ENCODE data around the gene MIA.
A peak's percentile ranks its signal among the peaks of the same experiment; 100 is the strongest.

MIA gene

DNA sequence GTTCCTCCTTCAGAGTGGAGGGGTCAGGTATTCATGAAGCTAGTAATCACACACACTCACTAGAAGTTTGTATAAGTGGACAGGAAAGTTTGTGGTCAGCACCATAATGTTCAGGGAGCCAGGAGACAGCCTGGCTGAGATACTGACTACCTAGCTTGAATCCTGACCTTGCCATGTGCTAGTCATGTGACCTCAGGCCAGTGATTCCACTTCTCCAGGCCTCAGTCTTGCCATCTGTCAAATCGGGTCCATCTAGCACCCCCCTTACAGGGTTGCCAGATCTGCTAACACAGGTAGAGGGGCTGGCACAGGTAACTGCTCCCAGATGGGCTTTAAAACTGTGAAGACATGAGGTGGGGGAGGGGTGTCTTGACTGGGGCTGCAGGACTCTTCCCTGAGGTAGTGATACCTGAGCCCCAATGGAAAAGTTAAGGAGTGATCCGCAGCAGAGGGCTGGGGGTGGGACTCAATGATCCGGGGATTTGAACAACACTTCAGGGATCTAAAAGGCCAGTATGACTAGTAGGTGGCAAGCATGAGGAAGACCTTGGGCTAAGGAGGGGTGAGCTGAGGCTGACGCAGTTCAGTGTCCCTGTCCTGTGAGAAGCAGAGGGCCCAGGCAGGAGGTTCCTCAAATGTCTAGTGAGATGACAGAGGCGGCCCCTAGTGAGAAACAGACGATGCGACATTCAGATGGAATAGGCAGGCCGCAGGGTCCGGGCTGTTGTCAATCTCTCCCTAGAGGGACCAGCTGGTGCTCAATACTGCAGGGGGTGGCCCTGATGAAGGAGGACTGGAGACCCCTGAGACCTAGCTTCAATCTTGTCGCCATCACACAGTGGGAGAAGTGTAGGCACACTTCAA, 33.6 kb upstream of the MIA start:
- Histone ChIP-seq H3K36me3 (ENCODE audit: insufficient read depth, low read depth, low read length) (peaks cover 20% of the 10 kb centered on the region), H3K4me3 (ENCODE audit: low read length) (no peak overlapping the region), H3K27me3 (ENCODE audit: insufficient read depth, low read length) (no peaks in the 10 kb centered on the region), H3K27ac (ENCODE audit: low read length) (no peak overlapping the region), H3K9me3 (ENCODE audit: insufficient read depth, low read depth, low read length) (no peaks in the 10 kb centered on the region), H3K4me1 (ENCODE audit: insufficient read depth, low read length) (no peaks in the 10 kb centered on the region), H3K9ac (ENCODE audit: low read depth, low read length) (no peak overlapping the region; the same call in 1 of the 2 replicates)

DNA sequence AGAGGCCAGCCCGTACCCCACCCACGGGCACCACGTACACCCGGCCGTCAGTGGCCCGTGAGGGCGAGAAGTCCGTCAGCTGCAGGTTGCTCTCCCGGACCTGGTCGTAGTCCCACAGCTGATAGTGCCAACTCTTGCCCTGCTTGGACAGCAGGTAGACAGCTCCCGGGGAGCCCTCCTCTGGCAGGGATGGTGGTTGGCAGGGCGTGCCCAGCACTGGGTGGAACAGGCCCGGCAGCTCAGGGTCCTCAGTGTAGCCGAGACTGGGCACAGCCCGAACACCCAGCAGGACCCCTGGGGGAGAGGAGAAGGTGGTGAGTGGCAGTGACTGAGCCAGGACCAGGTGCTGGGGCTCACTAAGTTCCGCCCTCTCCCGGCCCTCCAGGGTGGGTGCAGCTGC, 32.8 kb upstream of the MIA start:
- Histone ChIP-seq H3K27me3 (ENCODE audit: insufficient read depth, low read length) (no peaks in the 10 kb centered on the region), H3K27ac (ENCODE audit: low read length) (no peak overlapping the region), H3K4me1 (ENCODE audit: insufficient read depth, low read length) (no peaks in the 10 kb centered on the region), H3K9ac (ENCODE audit: low read depth, low read length) (no peak overlapping the region), H3K36me3 (ENCODE audit: insufficient read depth, low read depth, low read length) (peaks cover 13% of the 10 kb centered on the region), H3K9me3 (ENCODE audit: insufficient read depth, low read depth, low read length) (no peaks in the 10 kb centered on the region), H3K4me3 (ENCODE audit: low read length) (no peak overlapping the region)

DNA sequence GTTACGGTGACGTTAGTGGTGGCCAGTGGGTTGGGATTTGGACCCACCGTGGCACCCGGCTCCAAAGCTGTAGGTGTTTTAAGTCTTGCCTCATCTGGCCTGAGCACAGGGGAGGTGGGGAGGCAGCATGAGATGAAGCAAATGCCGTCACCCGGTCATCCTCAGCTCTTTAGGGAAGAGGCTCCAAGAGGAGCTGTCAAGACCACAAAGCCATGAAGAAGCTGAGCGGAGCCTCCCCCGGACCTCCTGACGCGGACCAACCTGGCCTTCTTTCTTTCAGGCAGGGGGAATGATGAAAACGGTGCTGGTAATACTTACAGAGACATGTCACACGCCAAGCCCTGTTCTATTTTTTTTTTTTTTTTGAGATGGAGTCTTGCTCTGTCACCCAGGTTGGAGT, 32.4 kb upstream of the MIA start:
- Histone ChIP-seq H3K4me1 (ENCODE audit: insufficient read depth, low read length) (no peaks in the 10 kb centered on the region), H3K36me3 (ENCODE audit: insufficient read depth, low read depth, low read length) (peaks cover 11% of the 10 kb centered on the region; the same call in 1 of the 2 replicates), H3K27ac (ENCODE audit: low read length) (no peak overlapping the region), H3K27me3 (ENCODE audit: insufficient read depth, low read length) (no peaks in the 10 kb centered on the region), H3K4me3 (ENCODE audit: low read length) (no peak overlapping the region), H3K9me3 (ENCODE audit: insufficient read depth, low read depth, low read length) (no peaks in the 10 kb centered on the region), H3K9ac (ENCODE audit: low read depth, low read length) (no peak overlapping the region)

DNA sequence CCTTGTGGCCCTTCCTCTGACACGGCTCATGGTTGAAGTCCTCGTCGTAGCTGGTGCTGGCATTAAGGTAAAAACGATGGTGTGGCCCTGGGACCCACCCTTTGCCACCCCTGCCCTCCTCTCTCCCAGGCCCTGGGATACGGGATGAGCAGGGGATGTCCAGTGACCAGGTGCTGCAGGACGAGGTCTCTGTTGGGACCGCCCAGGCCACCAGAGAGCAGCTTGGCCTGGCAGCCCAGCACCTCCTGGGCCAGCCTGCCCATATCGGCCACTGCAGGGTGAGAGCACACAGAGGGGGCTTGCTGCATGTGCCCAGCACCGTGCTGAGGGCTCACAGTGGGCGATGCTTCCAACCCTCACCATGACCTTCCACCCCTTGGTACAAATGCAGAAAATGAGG, 31.4 kb upstream of the MIA start:
- Histone ChIP-seq H3K36me3 (ENCODE audit: insufficient read depth, low read depth, low read length) (peaks cover 11% of the 10 kb centered on the region; the same call in 1 of the 2 replicates), H3K9me3 (ENCODE audit: insufficient read depth, low read depth, low read length) (no peaks in the 10 kb centered on the region), H3K9ac (ENCODE audit: low read depth, low read length) (no peak overlapping the region), H3K4me3 (ENCODE audit: low read length) (no peak overlapping the region), H3K4me1 (ENCODE audit: insufficient read depth, low read length) (no peaks in the 10 kb centered on the region), H3K27me3 (ENCODE audit: insufficient read depth, low read length) (no peaks in the 10 kb centered on the region), H3K27ac (ENCODE audit: low read length) (no peak overlapping the region)

DNA sequence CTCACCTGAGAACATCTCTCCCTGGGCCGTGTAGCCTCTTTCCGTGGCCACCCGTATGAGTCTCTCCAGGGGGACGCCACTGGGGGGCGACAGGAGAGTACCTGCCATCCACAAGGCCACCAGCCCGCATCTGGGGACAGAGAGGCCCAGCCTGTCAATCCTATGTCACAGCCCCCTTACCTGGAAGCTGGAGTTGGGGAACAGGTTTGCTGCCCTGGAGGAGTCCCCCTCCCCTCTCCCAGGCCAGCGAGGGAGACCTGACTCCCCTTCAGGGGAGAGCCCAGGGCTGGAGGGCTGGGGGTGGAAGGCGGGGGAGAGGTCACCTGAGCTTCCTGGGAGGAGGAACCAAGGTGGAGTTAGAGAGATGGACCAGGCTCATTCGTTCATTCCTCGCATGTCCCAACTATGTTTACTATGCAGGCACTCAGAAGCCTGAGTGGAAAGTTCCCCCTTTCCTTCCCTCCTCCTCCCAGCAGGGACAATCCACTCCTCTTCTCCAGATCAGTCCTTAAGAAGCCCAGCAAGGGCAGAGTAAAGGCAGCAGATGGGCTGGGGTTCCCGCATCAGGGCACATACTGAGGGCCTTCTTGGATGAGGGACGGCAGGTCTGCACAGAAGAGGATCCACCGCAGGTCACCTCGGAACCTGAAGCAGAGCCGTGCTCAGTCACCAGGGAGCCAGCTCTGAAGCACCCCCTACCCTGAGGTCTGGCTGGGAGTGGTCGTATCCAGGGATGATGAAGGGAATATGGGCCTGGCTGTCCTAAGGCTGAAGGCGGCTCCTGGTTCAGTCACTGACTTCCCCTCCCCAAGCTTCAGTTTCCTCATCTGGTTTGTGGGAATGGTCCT, 30.5 kb upstream of the MIA start:
- no peaks in the 10 kb centered on the region for H3K9me3 ChIP-seq (ENCODE audit: insufficient read depth, low read depth, low read length)
- H3K4me3 ChIP-seq (ENCODE audit: low read length), result no peak overlapping the region
- no peak overlapping the region for H3K27ac ChIP-seq (ENCODE audit: low read length)
- no peaks in the 10 kb centered on the region for H3K27me3 ChIP-seq (ENCODE audit: insufficient read depth, low read length)
- peak overlapping the region; percentile 14; the same call in 1 of the 2 replicates for H3K9ac ChIP-seq (ENCODE audit: low read depth, low read length)
- H3K36me3 ChIP-seq (ENCODE audit: insufficient read depth, low read depth, low read length), result peaks cover 11% of the 10 kb centered on the region; the same call in 1 of the 2 replicates
- peaks cover 5% of the 10 kb centered on the region; the same call in 1 of the 2 replicates for H3K4me1 ChIP-seq (ENCODE audit: insufficient read depth, low read length)

DNA sequence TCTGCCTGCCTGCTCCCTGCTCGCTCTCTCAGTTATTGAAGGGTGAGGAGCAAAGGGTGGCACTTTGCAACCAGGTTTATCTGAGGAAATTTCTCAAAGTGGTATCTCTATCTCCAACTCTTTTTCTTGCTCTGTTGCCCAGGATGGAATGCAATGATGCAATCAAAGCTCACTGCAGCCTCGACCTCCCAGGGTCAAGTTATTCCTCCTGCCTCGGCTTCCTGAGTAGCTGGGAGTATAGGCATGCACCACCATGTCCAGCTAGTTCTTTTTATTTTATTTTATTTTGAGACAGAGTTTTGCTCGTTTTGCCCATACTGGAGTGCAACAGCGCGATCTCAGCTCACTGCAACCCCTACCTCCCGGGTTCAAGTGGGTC, 29.9 kb upstream of the MIA start:
- peaks cover 6% of the 10 kb centered on the region; the same call in 1 of the 2 replicates for H3K4me1 ChIP-seq (ENCODE audit: insufficient read depth, low read length)
- no peak overlapping the region for H3K27ac ChIP-seq (ENCODE audit: low read length)
- peak overlapping the region; percentile 14; the same call in 1 of the 2 replicates for H3K9ac ChIP-seq (ENCODE audit: low read depth, low read length)

DNA sequence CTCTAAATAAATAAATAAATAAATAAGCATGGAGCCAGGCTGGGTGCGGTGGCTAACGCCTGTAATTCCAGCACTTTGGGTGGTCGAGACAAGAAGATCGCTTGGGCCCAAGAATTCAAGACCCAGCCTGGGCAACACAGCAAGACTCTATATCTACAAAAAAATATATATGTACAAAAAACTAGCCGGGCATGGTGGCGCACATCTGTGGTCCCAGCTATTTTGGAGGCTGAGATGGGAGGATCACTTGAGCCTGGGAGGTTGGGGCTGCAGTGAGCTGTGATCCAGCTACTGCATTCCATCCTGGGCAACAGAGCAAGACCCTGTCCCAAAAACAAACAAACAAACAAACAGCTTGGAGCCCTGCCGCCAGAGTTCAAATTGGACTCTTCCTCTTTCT, 27.8 kb upstream of the MIA start:
- no peak overlapping the region for H3K9ac ChIP-seq (ENCODE audit: low read depth, low read length)
- H3K4me1 ChIP-seq (ENCODE audit: insufficient read depth, low read length), result peaks cover 6% of the 10 kb centered on the region; the same call in 1 of the 2 replicates
- peaks cover 1% of the 10 kb centered on the region; the same call in 1 of the 2 replicates for H3K36me3 ChIP-seq (ENCODE audit: insufficient read depth, low read depth, low read length)
- no peak overlapping the region for H3K4me3 ChIP-seq (ENCODE audit: low read length)
- H3K27me3 ChIP-seq (ENCODE audit: insufficient read depth, low read length), result no peaks in the 10 kb centered on the region
- no peaks in the 10 kb centered on the region for H3K9me3 ChIP-seq (ENCODE audit: insufficient read depth, low read depth, low read length)
- H3K27ac ChIP-seq (ENCODE audit: low read length), result no peak overlapping the region

More for the DNA sequence above, 29.9 kb upstream of the MIA start:
- Histone ChIP-seq H3K36me3 (ENCODE audit: insufficient read depth, low read depth, low read length) (peaks cover 11% of the 10 kb centered on the region; the same call in 1 of the 2 replicates), H3K27me3 (ENCODE audit: insufficient read depth, low read length) (no peaks in the 10 kb centered on the region), H3K9me3 (ENCODE audit: insufficient read depth, low read depth, low read length) (no peaks in the 10 kb centered on the region), H3K4me3 (ENCODE audit: low read length) (no peak overlapping the region)

DNA sequence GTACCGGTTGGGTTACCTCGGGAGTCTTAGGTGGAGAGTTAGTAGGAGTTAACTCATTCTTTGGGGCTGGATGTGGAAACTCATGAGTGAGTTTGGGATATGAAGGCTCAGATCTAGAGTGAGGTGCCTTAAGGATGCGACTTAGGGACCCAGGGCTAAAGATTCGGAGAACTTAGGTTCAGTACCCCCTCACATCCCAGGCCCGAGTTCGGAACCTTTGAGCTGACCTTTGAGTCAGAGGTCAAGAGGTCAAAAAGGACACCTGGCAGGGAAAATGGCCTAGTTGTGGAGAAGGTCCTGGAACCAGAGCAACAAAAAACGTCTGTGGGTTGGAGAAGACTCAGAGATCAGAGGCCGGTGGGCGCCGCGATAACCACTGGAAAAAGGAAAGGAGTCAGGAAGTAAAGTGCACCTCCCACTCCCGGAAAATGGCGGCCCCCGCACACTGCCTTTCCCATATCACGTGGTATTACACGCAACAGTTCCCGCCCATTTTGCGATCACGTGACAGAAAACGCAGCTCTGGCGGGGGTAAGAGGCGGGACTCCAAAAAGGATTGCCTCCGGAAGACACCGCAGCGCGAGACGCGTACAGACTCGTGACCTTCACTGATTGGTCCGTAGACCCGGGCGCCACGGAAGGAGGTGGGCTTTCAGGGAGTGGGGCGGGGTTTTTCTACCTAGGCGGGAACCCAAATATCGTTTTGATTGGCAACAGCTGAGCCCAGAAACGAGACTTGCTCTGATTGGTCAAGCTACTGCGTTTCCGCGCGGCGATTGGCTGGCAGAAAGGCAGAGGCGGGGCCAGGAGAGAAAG, 25.1 kb upstream of the MIA start, which contains the start of gene ACTMAP:
TSS of gene ACTMAP (minus strand) at position 420 of the 816 bp plus-strand sequence. CDS start 674 bp downstream, outside the sequence.
- H3K27ac ChIP-seq (ENCODE audit: low read length), result peak within 1 kb of the TSS; percentile 95
- H3K4me1 ChIP-seq (ENCODE audit: insufficient read depth, low read length), result peaks cover 9% of the 10 kb centered on the region; the same call in 1 of the 2 replicates
- peak within 1 kb of the TSS; percentile 97 for H3K4me3 ChIP-seq (ENCODE audit: low read length)
- H3K9me3 ChIP-seq (ENCODE audit: insufficient read depth, low read depth, low read length), result no peaks in the 10 kb centered on the region
- no peaks in the 10 kb centered on the region for H3K27me3 ChIP-seq (ENCODE audit: insufficient read depth, low read length)
- H3K9ac ChIP-seq (ENCODE audit: low read depth, low read length), result peak within 1 kb of the TSS; percentile 99
- peaks cover 19% of the 10 kb centered on the region for H3K36me3 ChIP-seq (ENCODE audit: insufficient read depth, low read depth, low read length)

DNA sequence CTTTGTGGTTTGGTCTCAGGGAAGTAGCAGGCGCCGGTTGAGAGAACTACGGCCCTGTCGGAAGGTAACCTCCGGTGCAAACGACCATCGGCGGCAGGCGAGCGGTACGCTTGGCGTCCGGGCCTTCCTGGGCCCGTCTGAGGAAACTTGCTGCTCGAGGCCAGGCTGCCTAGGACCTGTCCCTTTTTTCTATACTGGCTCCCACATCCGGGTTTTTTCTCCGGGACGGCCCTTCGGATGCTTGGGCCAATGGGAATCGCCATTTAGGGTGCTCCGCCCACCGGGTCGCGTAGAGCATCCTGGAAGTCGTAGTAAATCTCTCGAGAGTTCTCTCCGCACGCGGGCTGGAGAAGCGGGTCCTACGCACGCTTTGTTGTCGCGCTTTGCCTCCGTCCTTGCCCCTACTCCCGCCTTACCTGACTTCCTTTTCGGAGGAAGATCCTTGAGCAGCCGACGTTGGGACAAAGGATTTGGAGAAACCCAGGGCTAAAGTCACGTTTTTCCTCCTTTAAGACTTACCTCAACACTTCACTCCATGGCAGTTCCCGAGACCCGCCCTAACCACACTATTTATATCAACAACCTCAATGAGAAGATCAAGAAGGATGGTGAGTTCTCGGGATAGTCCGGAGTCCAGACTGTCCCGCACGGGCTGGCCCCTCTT, 24.3 kb upstream of the MIA start, which contains the start of gene SNRPA:
TSS of gene SNRPA (plus strand) at position 330 of the 664 bp plus-strand sequence. CDS start at position 536, 206 bp downstream.
- Histone ChIP-seq H3K4me1 (ENCODE audit: insufficient read depth, low read length) (peaks cover 9% of the 10 kb centered on the region; the same call in 1 of the 2 replicates), H3K27ac (ENCODE audit: low read length) (peak within 1 kb of the TSS; percentile 95), H3K9me3 (ENCODE audit: insufficient read depth, low read depth, low read length) (no peaks in the 10 kb centered on the region)

DNA sequence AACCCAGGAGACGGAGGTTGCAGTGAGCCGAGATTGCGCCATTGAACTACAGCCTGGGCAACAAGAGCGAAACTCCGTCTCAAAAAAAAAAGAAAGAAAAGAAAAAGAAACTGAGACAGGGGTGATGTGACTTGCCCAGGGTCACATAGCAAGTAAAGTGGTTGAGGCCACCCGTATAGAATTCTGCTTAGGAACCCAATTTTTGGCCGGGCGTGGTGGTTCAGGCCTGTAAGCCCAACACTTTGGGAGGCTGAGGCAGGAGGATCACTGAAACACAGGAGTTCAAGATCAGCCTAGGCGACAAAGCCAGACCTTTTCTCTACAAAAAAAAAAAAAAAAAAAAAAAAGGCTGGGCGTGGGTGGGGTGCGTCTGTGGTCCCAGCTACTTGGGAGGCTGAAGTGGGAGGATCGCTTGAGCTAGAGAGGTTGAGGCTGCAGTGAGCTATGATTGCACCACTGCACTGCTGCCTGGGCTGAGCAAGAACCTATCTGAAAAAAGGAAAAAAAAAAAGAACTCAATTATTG, 23.0 kb upstream of the MIA start:
- Histone ChIP-seq H3K36me3 (ENCODE audit: insufficient read depth, low read depth, low read length) (peaks cover 40% of the 10 kb centered on the region), H3K27me3 (ENCODE audit: insufficient read depth, low read length) (no peaks in the 10 kb centered on the region), H3K27ac (ENCODE audit: low read length) (no peak overlapping the region), H3K9me3 (ENCODE audit: insufficient read depth, low read depth, low read length) (no peaks in the 10 kb centered on the region), H3K9ac (ENCODE audit: low read depth, low read length) (peak overlapping the region; percentile 99; the same call in 1 of the 2 replicates), H3K4me3 (ENCODE audit: low read length) (peak overlapping the region; percentile 97), H3K4me1 (ENCODE audit: insufficient read depth, low read length) (peaks cover 9% of the 10 kb centered on the region; the same call in 1 of the 2 replicates)

More for the DNA sequence above, 24.3 kb upstream of the MIA start, which contains the start of gene SNRPA:
- H3K36me3 ChIP-seq (ENCODE audit: insufficient read depth, low read depth, low read length), result peaks cover 27% of the 10 kb centered on the region
- H3K9ac ChIP-seq (ENCODE audit: low read depth, low read length), result peak within 1 kb of the TSS; percentile 99
- H3K4me3 ChIP-seq (ENCODE audit: low read length), result peak within 1 kb of the TSS; percentile 97
- H3K27me3 ChIP-seq (ENCODE audit: insufficient read depth, low read length), result no peaks in the 10 kb centered on the region
